ENCODE data around the gene LYRM9. TPM values are rescaled to one million over a fixed set of nuclear protein-coding genes. Genes with fewer than 3 reads are reported as not detected.

The LYRM9 gene
- total and polyA plus RNA-seq, 2 of the 8 experiments (the other 6 are each of a cell fraction or from before 2014, with no cell fraction given): 4.3 to 5.2 TPM

GRCh38 chr17:27840688-27841087 lies 52.5 kb downstream of the LYRM9 start:
- H3K23me2 ChIP-seq (ENCODE audit: low read depth, low read length): no peaks in the 10 kb centered on the region; the same call in 1 of the 2 replicates
- no peak overlapping the region for H2BK12ac ChIP-seq (ENCODE audit: low read depth, low read length)
- no peaks in the 10 kb centered on the region for H3K4me1 ChIP-seq (replicated peaks in 1 of 4; ENCODE audit: control insufficient read depth in 3 of 4, insufficient read depth in 4 of 4, low read length in 3 of 4)
- H4K91ac ChIP-seq (replicated peaks; ENCODE audit: insufficient read length, low read length): no peak overlapping the region
- FAIRE-seq (no peak), DNase-seq (ENCODE audit: low read depth in 1 of 2, low spot score in 2 of 2) (no peak)
- no peak overlapping the region for H4K8ac ChIP-seq (ENCODE audit: extremely low read depth, insufficient read depth, low read length)
- H3K23ac ChIP-seq (ENCODE audit: insufficient read length): no peak overlapping the region
- ChIA-PET CTCF (ENCODE audit: partially characterized antibody) (no interaction called here), POLR2A (ENCODE audit: partially characterized antibody) (no interaction called here)
- no peaks in the 10 kb centered on the region for H3K79me1 ChIP-seq (ENCODE audit: low read depth, low read length)
- WGBS, 2 experiments (ENCODE audit: extremely low coverage in 1 of 2, insufficient coverage in 1 of 2, insufficient read length in 1 of 2, insufficient replicate concordance in 2 of 2, low coverage in 1 of 2, low lambda C conversion rate in 2 of 2, missing lambda C conversion rate in 1 of 2): 88% methylated on average over 1 of the region's 1 CpG; no CpG with 5 or more reads in 1 of the 2 experiments
- H3K4me2 ChIP-seq (ENCODE audit: insufficient read depth in 1 of 2, low read depth in 2 of 2, low read length in 2 of 2): no peak overlapping the region
- no peak overlapping the region for H3K14ac ChIP-seq (ENCODE audit: insufficient read length)
- no peak overlapping the region for H3K4me3 ChIP-seq (ENCODE audit: extremely low read depth in 1 of 4, insufficient read depth in 2 of 4, low read depth in 3 of 4, low read length in 4 of 4)
- H3K9me3 ChIP-seq (ENCODE audit: insufficient read depth in 2 of 2, low read depth in 1 of 2, low read length in 1 of 2): no peaks in the 10 kb centered on the region
- H2BK120ac ChIP-seq (replicated peaks; ENCODE audit: low read depth, low read length): no peak overlapping the region
- H4K20me1 ChIP-seq (replicated peaks in 1 of 2; ENCODE audit: control insufficient read depth in 1 of 2, insufficient read depth in 2 of 2, low read length in 2 of 2): no peaks in the 10 kb centered on the region
- no peak overlapping the region for H2AK5ac ChIP-seq (ENCODE audit: low read depth, low read length)
- no peak overlapping the region for H3K9ac ChIP-seq (replicated peaks in 1 of 4; ENCODE audit: extremely low read depth in 1 of 4, low read depth in 3 of 4, low read length in 3 of 4)
- no peak overlapping the region for H4K5ac ChIP-seq (ENCODE audit: insufficient read length, low read depth, low read length)
- no peaks in the 10 kb centered on the region for H3K79me2 ChIP-seq (ENCODE audit: control insufficient read depth in 1 of 2, insufficient read depth in 2 of 2, low read length in 2 of 2)
- H3K56ac ChIP-seq (replicated peaks; ENCODE audit: insufficient read length, low read depth, low read length): no peak overlapping the region
- H2AFZ ChIP-seq (ENCODE audit: low read length): no peak overlapping the region
- no peak overlapping the region for H2BK15ac ChIP-seq (ENCODE audit: low read length)
- H2BK20ac ChIP-seq (ENCODE audit: low read length): no peak overlapping the region
- no peaks in the 10 kb centered on the region; a peak in 1 of 7 replicates for H3K27me3 ChIP-seq (replicated peaks in 1 of 4; ENCODE audit: control insufficient read depth in 3 of 4, extremely low read depth in 1 of 4, insufficient read depth in 3 of 4, low read length in 3 of 4)
- no peak overlapping the region for H3K4ac ChIP-seq (replicated peaks; ENCODE audit: insufficient read length, low read depth, low read length)
- no peak overlapping the region for H2BK5ac ChIP-seq (ENCODE audit: low read depth, low read length)
- no peak overlapping the region for H3K18ac ChIP-seq (ENCODE audit: extremely low read depth, low read length)
- no peaks in the 10 kb centered on the region for H3K36me3 ChIP-seq (ENCODE audit: control insufficient read depth in 2 of 4, insufficient read depth in 4 of 4, low read length in 3 of 4)
- no peak overlapping the region for H3K27ac ChIP-seq (ENCODE audit: low read depth, low read length)
- no peak for TF ChIP-seq CTCF (IDR thresholded peaks at IDR 0.05; ENCODE audit: control extremely low read depth in 1 of 3, insufficient read depth in 1 of 3, low read depth in 1 of 3, low read length in 3 of 3)
- TF ChIP-seq HDAC2 (IDR thresholded peaks at IDR 0.05; ENCODE audit: borderline replicate concordance in 1 of 2, low read depth in 2 of 2, low read length in 2 of 2): no peak
- no peak for TF ChIP-seq POLR2AphosphoS5 (IDR thresholded peaks at IDR 0.05; ENCODE audit: low read depth, low read length)
- no peak for TF ChIP-seq ZNF274 (IDR thresholded peaks at IDR 0.05; ENCODE audit: borderline replicate concordance, extremely low read depth, low read length)
- no peak for TF ChIP-seq EGR1 (IDR thresholded peaks at IDR 0.05; ENCODE audit: borderline replicate concordance, low read depth, low read length)
- TF ChIP-seq KDM4A (IDR thresholded peaks at IDR 0.05; ENCODE audit: low read depth, low read length, severe bottlenecking): no peak
- TF ChIP-seq TAF7 (optimal IDR thresholded peaks at IDR 0.05; ENCODE audit: borderline replicate concordance, low read depth, low read length): no peak
- no peak for TF ChIP-seq SUZ12 (IDR thresholded peaks at IDR 0.05; ENCODE audit: low read length)
- no peak for TF ChIP-seq POU5F1 (IDR thresholded peaks at IDR 0.05; ENCODE audit: low read depth, low read length)
- no peak for TF ChIP-seq RAD21 (IDR thresholded peaks at IDR 0.05 in 1 of 2, conservative IDR thresholded peaks at IDR 0.05 in 1 of 2; ENCODE audit: low read depth in 2 of 2, low read length in 2 of 2)
- TF ChIP-seq RBBP5 (IDR thresholded peaks at IDR 0.05; ENCODE audit: borderline replicate concordance, low read depth, low read length): no peak

All from H1 (cell line).